ENCODE data around the gene C6orf118.

Gene C6orf118

DNA sequence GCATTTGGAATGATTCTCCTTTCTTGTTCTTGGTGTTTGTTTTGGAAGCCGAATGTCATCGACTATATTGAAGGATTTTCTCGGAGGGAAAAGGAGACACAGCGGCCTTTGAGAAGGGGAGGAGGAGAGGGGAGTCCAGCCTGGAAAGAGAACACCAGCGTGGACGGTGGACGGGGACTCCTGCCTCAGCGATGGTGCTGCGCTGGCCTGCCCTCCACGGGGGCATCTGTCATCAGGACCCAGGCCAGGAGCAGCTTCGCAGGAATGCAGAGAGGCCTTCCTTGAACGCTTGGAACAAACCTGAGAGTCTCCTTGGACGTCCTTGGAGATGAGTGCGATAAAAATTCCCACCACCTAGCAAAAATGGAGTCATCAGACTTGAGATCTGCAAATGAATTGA is 8.3 kb upstream of the C6orf118 start:
- in situ Hi-C loops (cut with MboI; ENCODE audit: low sequenced_read_pairs, unreplicated experiment), result no loop called here
- no peak for DNase-seq (ENCODE audit: low spot score)
- TF ChIP-seq, protein P1, sequence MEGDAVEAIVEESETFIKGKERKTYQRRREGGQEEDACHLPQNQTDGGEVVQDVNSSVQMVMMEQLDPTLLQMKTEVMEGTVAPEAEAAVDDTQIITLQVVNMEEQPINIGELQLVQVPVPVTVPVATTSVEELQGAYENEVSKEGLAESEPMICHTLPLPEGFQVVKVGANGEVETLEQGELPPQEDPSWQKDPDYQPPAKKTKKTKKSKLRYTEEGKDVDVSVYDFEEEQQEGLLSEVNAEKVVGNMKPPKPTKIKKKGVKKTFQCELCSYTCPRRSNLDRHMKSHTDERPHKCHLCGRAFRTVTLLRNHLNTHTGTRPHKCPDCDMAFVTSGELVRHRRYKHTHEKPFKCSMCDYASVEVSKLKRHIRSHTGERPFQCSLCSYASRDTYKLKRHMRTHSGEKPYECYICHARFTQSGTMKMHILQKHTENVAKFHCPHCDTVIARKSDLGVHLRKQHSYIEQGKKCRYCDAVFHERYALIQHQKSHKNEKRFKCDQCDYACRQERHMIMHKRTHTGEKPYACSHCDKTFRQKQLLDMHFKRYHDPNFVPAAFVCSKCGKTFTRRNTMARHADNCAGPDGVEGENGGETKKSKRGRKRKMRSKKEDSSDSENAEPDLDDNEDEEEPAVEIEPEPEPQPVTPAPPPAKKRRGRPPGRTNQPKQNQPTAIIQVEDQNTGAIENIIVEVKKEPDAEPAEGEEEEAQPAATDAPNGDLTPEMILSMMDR (IDR thresholded peaks at IDR 0.05; ENCODE audit: borderline replicate concordance, control extremely low read depth, extremely low read depth, insufficient read depth, missing control alignments), result no peak

DNA sequence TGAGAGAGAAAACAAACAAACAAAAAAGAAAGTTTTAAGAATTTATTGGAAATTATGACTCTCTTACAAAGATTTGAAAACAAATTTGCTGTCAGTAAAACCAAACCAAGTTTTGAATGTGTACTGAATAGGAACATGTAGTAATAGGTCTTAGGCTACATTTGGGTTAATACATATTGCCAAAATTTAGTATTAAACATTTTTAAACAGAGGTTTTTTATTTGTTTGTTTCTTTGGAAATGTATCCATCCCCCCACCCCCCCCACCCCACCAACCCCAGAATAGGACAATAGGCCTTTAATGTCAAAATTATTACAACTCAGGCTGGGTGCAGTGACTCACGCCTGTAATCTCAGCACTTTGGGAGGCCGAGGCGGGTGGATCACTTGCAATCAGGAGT is 2.5 kb downstream of the C6orf118 start:
- TF ChIP-seq, protein P1 (IDR thresholded peaks at IDR 0.05; ENCODE audit: borderline replicate concordance, control extremely low read depth, extremely low read depth, insufficient read depth, missing control alignments), result no peak
- no peak for DNase-seq (ENCODE audit: low spot score)
- in situ Hi-C loops (cut with MboI; ENCODE audit: low sequenced_read_pairs, unreplicated experiment), result no loop called here

DNA sequence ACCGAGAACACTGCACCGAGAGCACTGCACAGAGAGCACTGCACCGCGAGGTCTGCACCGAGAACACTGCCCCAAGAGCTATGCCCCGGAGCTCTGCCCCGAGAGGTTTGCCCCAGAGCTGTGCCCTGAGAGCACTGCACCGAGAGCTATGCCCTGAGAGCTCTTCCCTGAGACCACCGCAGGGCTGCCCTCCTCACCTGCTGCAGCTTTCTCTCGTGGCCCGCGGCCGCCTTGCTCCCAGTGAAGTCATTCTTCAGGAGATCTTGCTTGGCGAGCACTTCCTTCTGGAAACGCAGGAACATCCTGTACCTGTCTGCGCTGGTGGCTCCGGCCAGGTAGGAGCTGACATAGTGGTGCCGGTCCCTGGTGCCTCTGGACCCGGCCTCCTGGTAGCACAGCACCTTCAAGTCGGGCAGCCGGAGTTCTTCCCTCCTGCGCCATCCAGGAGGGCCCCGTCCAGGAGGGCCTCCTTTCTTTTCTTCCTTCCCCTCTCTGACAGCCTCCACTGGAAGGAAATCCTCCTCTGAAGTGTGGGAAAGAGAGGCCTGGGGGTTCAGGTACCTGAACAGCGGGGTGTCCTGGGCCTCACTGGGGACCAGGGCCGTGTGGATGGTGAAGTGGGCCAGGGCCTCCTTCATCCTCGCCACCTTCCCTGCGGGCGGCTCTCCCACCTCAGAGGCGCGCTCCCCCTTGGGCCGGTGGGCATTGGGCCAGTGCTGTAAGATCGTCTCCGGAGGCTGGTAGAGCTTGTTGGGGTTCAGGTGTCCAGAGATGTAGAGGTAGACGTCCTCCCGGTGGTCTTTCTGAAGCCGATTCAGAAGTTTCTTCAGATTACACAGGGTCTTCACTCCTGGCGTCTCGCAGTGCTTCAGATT is 7.8 kb downstream of the C6orf118 start:
- in situ Hi-C loops (cut with MboI; ENCODE audit: low sequenced_read_pairs, unreplicated experiment), result no loop called here
- TF ChIP-seq, protein P1 (IDR thresholded peaks at IDR 0.05; ENCODE audit: borderline replicate concordance, control extremely low read depth, extremely low read depth, insufficient read depth, missing control alignments), result no peak
- no peak for DNase-seq (ENCODE audit: low spot score)

DNA sequence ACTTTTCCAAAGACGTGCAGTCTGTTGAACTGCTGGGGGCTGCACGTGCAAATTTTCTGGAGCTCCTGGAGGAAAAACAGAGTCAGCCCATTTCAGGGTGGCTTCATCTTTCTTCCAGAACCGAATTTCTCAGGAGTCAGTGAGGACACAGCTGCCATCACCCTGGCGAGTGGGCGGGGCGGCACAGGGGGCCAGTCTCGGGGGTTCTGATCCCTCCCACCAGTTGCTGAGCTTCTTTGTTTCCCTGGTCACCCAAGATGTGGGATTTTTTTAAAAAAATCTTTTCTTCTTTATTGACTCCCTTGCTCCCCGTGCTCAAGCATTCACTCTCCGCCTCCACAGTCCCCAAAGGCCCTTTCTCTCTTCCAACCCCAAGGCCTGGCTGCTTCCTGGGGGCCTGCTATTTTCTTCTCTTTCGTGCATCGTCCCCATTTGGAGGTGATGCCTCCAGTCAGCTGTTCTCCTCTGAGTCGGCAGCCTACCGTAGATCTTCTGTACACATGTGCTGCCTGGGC is 8.9 kb downstream of the C6orf118 start:
- TF ChIP-seq, protein P1 (IDR thresholded peaks at IDR 0.05; ENCODE audit: borderline replicate concordance, control extremely low read depth, extremely low read depth, insufficient read depth, missing control alignments), result no peak
- no peak for DNase-seq (ENCODE audit: low spot score)
- in situ Hi-C loops (cut with MboI; ENCODE audit: low sequenced_read_pairs, unreplicated experiment), result no loop called here

DNA sequence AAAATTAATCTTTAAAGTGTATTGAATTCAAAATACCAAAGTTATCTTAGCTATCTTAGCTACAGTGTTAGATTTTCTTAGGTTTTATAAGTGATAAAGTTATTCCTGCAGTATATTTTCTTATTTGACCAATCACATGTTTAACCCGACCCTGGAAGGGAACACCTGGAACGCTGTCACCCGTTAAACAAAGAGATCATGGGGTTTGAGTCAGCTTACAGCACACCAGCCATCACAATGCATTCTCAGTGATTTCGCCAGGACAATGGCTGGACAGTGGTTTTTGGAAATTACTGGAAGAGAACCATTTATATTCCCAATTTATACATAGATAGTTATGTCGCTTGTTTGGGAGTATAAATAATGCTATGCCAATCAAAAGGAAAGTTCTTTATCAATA is 10.5 kb downstream of the C6orf118 start:
- in situ Hi-C loops (cut with MboI; ENCODE audit: low sequenced_read_pairs, unreplicated experiment), result no loop called here
- DNase-seq (ENCODE audit: low spot score), result no peak
- TF ChIP-seq, protein P1 (IDR thresholded peaks at IDR 0.05; ENCODE audit: borderline replicate concordance, control extremely low read depth, extremely low read depth, insufficient read depth, missing control alignments), result no peak

DNA sequence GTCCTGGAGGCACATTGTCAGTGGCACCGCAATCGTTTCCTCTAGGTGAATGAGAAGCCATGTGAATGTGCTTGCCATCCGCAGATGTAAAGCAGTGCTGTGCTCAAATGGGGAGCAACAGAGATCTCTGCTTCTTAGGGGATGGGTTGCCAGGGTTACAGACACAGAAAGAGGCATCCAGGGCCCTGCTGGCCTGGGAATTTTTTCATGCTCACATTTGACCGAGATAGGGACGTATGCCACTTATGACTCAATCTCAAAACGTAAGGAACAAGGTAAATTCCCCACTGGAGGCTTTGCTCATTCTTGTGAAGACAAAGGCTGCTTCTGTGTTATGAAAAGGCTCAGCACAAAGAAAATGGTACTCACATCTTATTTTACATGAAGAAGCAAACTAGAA is 11.0 kb downstream of the C6orf118 start:
- TF ChIP-seq, protein P1 (IDR thresholded peaks at IDR 0.05; ENCODE audit: borderline replicate concordance, control extremely low read depth, extremely low read depth, insufficient read depth, missing control alignments), result no peak
- in situ Hi-C loops (cut with MboI; ENCODE audit: low sequenced_read_pairs, unreplicated experiment), result no loop called here
- DNase-seq (ENCODE audit: low spot score), result no peak
